ENCODE measurements around the gene PADI2.

Gene PADI2

DNA sequence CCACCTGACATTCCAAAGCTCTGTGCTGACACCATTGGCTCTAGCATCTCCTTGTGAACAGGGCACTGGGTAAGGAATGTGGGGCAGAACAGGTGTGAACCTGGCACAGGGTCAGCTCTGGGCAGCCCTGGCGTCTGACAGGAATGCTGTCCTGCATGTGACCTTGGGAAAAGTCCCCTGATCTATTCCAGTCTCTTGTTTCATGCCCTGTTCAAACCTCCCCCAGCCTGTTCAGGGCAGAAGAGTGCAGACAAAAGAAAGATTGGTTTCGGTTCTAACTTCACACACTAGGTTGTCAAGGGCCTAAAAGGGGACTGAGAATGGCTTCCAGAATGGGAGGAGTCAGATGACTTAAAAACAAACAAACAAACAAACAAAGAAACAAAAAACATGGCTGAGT, 37.8 kb downstream of the PADI2 start:
- TF ChIP-seq, protein P1, sequence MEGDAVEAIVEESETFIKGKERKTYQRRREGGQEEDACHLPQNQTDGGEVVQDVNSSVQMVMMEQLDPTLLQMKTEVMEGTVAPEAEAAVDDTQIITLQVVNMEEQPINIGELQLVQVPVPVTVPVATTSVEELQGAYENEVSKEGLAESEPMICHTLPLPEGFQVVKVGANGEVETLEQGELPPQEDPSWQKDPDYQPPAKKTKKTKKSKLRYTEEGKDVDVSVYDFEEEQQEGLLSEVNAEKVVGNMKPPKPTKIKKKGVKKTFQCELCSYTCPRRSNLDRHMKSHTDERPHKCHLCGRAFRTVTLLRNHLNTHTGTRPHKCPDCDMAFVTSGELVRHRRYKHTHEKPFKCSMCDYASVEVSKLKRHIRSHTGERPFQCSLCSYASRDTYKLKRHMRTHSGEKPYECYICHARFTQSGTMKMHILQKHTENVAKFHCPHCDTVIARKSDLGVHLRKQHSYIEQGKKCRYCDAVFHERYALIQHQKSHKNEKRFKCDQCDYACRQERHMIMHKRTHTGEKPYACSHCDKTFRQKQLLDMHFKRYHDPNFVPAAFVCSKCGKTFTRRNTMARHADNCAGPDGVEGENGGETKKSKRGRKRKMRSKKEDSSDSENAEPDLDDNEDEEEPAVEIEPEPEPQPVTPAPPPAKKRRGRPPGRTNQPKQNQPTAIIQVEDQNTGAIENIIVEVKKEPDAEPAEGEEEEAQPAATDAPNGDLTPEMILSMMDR (IDR thresholded peaks at IDR 0.05; ENCODE audit: insufficient read depth, low read depth, low read length, missing control alignments) = no peak
- no peak for DNase-seq (ENCODE audit: low read depth)
- no peak overlapping the region for H3K4me3 ChIP-seq (ENCODE audit: low read length)

DNA sequence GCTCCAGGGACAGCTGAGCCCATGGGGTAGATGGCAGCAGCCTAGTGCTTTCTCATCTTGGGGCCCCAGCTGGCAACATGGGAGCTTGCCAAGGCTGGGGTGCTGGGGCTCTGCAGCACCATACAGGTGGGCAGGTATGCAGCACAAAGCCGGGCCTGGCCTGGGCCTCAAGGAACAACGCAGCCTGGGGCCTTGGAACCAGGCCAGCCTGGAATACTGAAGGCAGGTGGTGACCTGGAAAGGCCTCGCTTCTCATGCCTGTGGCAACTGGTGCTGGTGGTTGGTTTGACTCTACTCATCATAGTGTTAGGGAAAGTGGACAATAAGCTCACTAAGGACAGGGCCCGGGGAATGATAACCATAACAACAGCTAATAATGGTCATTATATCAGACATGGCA, 38.4 kb downstream of the PADI2 start:
- H3K4me3 ChIP-seq (ENCODE audit: low read length) = no peak overlapping the region
- no peak for DNase-seq (ENCODE audit: low read depth)
- TF ChIP-seq, protein P1 (IDR thresholded peaks at IDR 0.05; ENCODE audit: insufficient read depth, low read depth, low read length, missing control alignments) = no peak

DNA sequence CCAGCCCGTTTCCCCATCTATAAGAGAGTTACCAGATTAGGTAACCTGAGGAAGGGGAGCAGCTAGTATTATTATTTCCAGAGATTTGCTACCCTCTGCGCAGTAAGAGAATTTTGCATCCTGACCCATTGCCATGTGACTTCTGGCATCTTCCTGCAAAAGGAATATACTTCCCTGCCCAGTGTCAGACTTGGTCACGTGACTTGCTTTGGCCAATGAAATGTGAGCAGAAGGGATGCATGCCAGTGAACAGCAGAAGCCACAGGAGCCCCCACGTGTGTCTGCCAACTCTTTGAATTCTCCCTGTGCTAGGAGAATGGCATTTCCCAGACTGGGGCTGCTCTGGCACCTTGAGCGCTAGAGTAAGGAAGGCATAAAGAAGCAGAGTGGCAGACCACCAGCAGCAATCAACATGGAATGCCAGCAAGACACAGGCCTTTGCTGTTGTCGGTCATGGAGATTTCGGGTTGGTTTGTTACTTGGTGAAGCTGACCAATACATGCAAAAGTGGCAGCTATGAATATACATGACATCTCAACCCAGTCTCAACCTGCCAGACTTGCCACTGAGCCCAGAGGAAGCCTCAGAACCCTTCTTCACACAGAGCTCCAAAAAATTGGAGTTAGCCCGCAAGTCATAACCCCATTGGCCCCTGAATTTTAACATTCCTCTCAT, 39.0 kb downstream of the PADI2 start:
- DNase-seq (ENCODE audit: low read depth) = no peak
- TF ChIP-seq, protein P1 (IDR thresholded peaks at IDR 0.05; ENCODE audit: insufficient read depth, low read depth, low read length, missing control alignments) = no peak
- H3K4me3 ChIP-seq (ENCODE audit: low read length) = no peak overlapping the region

DNA sequence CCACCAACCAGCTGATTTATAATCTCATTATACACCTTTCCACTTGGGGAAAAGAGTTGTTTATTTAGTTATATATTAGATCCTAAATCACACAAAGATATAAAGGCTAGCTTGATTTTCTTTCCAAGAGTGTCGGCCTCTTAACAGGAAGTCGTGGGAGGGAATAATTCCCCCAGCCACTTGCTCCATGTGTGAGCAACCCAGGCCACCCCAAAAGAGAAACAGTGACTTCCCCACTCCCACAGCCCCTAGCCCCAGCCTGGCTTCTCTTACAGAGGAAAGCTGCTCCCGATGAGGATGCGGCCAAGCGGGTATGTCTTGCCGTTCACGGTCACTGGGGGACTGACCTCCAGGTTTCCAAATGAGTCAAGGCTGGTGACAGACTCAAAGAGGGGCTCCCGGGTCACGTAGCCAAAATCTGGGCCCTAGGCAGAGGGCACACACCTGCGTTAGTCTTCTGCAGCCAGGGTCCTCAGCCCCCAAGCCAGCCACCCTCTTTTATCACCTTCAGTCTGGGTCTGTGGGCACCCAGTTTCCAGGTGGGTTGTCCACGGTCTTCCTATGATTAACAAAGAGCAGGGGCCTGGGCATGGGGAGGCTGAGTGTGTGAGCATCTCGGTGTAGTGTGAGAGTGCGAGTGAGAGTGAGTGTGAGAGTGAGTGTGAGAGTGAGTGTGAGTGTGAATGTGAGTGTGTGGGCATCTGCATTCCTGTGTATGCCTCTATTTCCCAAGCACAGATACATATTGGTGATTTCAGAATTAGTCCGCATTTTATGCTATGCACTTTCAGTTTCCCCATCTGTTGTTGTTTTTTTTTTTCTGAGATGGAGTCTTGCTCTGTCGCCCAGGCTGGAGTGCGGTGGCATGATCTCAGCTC, 40.0 kb downstream of the PADI2 start:
- H3K4me3 ChIP-seq (ENCODE audit: low read length) = no peak overlapping the region
- no peak for DNase-seq (ENCODE audit: low read depth)
- TF ChIP-seq, protein P1 (IDR thresholded peaks at IDR 0.05; ENCODE audit: insufficient read depth, low read depth, low read length, missing control alignments) = no peak

DNA sequence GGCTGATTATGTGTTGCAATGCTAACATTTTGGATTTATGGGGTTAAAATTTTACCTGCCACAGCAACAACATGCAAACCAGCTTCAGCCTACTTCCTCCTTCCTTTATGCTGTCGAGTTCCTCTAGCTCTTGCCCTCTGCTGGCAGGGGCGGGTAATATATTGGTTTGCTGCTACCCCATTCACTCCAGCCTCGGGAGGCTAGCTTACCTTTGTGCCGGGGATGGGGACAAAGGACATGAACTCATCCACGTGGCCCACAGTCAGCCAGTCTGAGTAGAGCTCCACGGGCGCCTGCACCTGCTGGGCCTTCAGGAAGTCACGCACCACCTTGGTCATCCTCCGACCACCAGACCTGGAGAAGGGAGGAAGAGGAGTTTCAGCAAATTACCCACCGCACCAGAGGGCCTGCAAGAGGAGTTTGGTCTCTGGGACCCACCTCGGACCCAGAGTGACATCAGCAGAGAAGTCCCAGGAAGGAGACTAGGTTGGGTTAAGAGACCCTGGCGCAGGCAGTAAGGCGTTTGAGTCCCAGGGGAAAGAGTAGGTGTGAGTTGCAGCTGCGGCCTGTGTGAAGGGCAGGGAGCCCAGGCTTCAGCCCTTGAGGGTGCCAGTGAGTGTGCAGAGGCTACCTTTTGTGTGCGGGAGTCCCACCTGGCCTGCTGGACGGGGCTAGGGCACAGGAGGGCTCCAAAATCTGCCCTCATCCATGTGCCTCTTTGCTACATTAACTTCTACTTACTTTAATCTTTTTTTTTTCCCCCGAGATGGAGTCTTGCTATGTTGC, 43.6 kb downstream of the PADI2 start:
- DNase-seq (ENCODE audit: low read depth) = peak; percentile 36
- TF ChIP-seq, protein P1 (IDR thresholded peaks at IDR 0.05; ENCODE audit: insufficient read depth, low read depth, low read length, missing control alignments) = peak; percentile 36

DNA sequence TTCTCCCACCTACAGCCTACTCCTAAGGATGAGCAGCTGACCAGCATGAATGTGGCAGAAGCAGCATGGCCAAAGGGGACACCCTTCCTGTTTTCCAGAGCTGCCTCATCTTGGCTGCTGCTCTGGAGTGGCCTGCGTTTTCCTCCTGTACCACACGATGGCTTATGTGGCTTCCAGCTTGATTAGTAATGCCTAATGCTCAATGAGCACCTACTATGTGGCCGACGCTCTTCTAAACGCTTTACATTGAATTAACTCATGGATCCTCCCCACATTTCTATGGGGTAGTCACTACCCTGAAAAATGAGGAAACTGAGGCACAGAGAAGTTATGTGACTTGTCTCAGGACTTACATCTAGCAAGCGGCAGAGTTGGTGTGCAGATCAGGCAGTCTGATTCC, 47.5 kb downstream of the PADI2 start:
- H3K4me3 ChIP-seq (ENCODE audit: low read length) = no peak overlapping the region
- TF ChIP-seq, protein P1 (IDR thresholded peaks at IDR 0.05; ENCODE audit: insufficient read depth, low read depth, low read length, missing control alignments) = no peak

More for the DNA sequence above, 43.6 kb downstream of the PADI2 start:
- no peak overlapping the region for H3K4me3 ChIP-seq (ENCODE audit: low read length)

More for the DNA sequence above, 47.5 kb downstream of the PADI2 start:
- DNase-seq (ENCODE audit: low read depth) = no peak
